ENCODE data around the gene SPN.
"Not testable (repeated sequence)": the region's sequence is repeated elsewhere in the genome, so short reads cannot be mapped to it uniquely, and the experiment has no call there.

The SPN gene

GRCh38 chr16:29705030-29705429, 42.0 kb downstream of the SPN start:
- no peak for DNase-seq (ENCODE audit: low spot score)

DNA sequence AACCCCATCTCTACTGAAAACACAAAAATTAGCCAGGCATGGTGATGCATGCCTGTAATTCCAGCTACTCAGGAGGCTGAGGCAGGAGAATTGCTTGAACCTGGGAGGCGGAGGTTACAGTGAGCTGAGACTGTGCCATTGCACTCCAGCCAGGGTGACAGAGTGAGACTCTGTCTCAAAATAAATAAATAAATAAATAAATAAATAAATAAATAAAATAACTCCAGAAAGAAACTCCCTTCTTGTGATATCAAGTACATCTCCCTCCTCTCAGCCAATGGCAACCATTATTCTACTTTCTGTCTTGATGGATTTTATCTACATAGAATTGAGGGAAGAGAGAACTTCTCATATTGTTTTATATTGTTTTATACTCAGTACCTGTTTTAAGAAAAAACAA, 44.1 kb downstream of the SPN start:
- not testable (repeated sequence) for DNase-seq (ENCODE audit: low spot score)

GRCh38 chr16:29708917-29709600, 46.0 kb downstream of the SPN start:
- DNase-seq (ENCODE audit: low spot score), result no peak

DNA sequence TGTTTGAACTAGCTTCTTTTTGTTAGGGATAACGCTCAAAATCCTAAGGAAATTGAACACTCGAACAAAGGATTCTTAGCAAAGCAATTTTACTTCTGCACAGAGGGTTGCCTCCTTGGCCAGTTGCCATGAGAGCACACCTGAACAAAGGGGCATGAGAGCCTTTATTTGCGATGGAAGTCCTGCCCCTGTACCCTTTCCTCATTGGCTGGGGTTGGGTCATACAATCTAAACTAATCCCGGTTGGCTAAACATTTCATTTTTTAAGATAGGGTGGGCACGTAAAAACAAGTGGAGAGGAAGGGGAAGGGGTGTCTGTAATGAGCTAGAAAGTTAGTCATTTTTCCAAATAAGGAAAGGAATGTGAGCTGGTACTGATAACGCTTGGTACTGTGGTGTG, 46.6 kb downstream of the SPN start:
- DNase-seq (ENCODE audit: low spot score), result not testable (repeated sequence)

DNA sequence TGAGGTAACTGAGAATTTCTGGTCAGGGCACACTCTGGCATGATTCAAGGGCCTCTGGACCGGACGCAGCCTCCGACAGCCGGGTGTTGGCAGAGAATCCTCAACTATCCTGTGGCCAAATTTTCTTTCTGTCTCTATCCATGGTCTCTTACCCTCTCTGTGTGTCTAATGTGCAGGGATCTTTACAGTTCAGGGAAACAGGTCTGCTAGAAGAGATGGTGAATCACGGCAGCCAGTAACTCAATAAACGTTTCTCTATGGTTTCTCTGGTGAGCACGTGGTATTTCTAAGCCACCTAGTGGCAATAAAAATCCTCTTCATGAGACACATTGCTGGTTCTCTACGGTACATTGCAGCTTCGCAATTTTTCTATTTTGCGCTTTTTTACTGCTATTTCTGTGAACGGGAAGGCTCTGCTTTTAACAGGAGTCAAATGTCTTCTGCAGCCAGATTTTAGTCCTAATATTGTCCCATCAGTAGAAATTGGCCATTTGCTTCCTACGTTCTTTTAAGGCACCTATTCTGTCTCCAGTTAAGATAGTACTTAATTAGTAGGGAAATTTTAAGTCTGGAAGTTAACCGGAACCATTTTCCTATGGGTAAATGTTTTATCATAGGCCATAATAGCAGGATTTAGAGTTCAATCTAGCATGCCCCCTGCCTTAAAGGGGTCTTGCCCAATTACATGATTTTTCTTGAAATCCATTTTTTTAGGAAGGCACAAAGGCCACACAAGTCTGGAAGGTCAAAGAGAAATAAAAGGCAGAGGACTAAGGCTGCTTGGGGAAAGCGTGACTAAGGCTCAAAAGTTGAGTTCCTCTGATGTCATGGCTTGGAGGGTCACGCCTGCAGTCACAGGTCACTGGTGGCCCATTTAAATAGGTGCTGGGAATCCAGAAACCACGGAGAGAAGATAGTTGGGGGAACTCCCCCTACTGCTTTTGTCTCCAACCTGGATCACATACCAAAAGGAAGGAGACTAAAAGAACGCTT, 47.5 kb downstream of the SPN start:
- DNase-seq (ENCODE audit: low spot score), result peak; percentile 79

- DNase-seq (ENCODE audit: low spot score), result no peak
Observed at GRCh38 chr16:29712809-29713208, 49.8 kb downstream of the SPN start.

GRCh38 chr16:29714396-29714795, 51.3 kb downstream of the SPN start:
- DNase-seq (ENCODE audit: low spot score), result no peak

- no peak for DNase-seq (ENCODE audit: low spot score)
Observed at GRCh38 chr16:29714972-29715371, 51.9 kb downstream of the SPN start.

- no peak for DNase-seq (ENCODE audit: low spot score)
Observed at GRCh38 chr16:29717113-29717512, 54.1 kb downstream of the SPN start.

- no peak for DNase-seq (ENCODE audit: low spot score)
Observed at GRCh38 chr16:29719063-29719462, 56.0 kb downstream of the SPN start.
